NB4 (cell line): Measurements from ENCODE around the gene ITGB4.

Source experiments
- DNase-seq: peaks from one replicate; pipeline ENCODE4 v3.0.0; 2010; ENCODE audit warnings: low read depth
- H3K4me3 ChIP-seq: one replicate; pipeline ENCODE4 v1.5.1; 2011; ENCODE audit warnings: mild to moderate bottlenecking, low read depth, low read length, moderate library complexity
- MYC ChIP-seq: IDR thresholded peaks from 2 replicates; pipeline ENCODE4 v1.6.1; 2011; ENCODE audit warnings: low read depth, low read length
- POLR2A ChIP-seq: IDR thresholded peaks from 2 replicates; pipeline ENCODE4 v1.6.1; 2011; ENCODE audit warnings: mild to moderate bottlenecking; ENCODE audit not compliant: insufficient read length; ENCODE audit errors: extremely low read depth
- TF ChIP-seq, protein P1 (sequence below): IDR thresholded peaks from one replicate; pipeline ENCODE4 v1.5.1; 2012; ENCODE audit warnings: low read depth, low read length
- TF ChIP-seq, protein P2 (sequence below): IDR thresholded peaks from 2 replicates; pipeline ENCODE4 v1.6.1; 2011; ENCODE audit warnings: low read depth, low read length

The ITGB4 gene

DNA sequence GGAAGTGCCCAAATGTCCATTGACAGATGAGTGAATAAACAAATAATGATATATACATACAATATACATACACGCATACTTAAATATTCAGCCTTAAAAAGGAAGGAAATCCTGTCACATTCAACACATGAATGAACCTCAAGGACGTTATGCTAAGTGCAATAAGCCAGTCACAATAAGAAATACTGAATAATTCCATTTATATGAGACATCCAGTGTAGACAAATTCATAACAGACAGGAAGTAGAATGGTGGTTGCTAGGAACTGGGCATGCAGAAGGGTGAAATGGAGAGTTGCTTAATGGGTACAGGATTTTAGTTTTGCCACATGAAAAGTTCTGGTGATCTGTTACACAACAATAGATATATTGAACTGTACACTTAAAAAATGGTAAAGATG, 8.8 kb upstream of the ITGB4 start:
- peak; percentile 28 for DNase-seq
- no peak for TF ChIP-seq MYC
- no peak overlapping the region for H3K4me3 ChIP-seq

DNA sequence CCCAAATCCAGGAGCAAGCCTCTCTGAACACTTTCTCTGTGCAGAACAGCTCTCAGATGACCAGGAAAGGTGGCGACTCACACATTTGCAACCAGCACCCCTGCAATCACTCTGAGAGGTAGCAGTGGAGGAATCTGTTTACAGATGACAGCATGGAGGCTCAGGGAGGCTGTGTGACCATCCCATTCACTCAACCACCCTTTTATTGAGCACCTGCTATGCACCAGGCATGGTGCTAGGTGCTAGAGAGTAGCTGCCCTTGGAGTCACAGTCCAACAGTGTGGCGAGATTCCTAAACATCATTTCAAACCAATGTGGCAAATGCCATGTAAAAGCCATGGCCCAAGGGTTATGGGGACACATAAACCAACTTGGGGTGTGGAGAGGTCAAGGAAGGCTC, 1.5 kb upstream of the ITGB4 start:
- TF ChIP-seq, protein P1, sequence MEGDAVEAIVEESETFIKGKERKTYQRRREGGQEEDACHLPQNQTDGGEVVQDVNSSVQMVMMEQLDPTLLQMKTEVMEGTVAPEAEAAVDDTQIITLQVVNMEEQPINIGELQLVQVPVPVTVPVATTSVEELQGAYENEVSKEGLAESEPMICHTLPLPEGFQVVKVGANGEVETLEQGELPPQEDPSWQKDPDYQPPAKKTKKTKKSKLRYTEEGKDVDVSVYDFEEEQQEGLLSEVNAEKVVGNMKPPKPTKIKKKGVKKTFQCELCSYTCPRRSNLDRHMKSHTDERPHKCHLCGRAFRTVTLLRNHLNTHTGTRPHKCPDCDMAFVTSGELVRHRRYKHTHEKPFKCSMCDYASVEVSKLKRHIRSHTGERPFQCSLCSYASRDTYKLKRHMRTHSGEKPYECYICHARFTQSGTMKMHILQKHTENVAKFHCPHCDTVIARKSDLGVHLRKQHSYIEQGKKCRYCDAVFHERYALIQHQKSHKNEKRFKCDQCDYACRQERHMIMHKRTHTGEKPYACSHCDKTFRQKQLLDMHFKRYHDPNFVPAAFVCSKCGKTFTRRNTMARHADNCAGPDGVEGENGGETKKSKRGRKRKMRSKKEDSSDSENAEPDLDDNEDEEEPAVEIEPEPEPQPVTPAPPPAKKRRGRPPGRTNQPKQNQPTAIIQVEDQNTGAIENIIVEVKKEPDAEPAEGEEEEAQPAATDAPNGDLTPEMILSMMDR: no peak
- TF ChIP-seq, protein P2, sequence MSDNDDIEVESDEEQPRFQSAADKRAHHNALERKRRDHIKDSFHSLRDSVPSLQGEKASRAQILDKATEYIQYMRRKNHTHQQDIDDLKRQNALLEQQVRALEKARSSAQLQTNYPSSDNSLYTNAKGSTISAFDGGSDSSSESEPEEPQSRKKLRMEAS: no peak
- TF ChIP-seq MYC: no peak
- no peak for TF ChIP-seq POLR2A
- no peak for DNase-seq
- H3K4me3 ChIP-seq: no peak overlapping the region

DNA sequence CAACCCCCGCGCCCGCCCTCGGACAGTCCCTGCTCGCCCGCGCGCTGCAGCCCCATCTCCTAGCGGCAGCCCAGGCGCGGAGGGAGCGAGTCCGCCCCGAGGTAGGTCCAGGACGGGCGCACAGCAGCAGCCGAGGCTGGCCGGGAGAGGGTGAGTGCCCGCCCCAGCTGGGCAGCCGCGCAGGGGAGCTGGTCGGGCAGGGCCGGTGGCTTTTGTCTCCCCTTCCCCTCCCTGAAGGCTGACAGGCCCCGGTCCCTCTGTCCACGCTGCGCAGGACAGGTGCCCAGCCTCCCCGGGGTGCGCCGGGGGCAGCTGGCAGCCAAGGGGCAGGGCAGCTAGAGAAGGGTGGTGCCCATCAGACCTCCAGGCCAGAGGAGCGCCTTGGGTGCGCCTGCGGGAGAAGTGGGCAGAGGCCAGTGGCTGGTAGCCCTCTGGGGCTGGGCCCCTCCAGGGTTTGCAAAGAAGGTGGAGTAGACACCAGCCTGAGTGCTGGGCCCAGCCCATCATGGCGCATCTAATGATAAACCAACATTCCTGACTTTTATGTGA, 278 bp downstream of the ITGB4 start:
- no peak overlapping the region for H3K4me3 ChIP-seq
- DNase-seq: no peak
- TF ChIP-seq MYC (no peak), POLR2A (no peak)
- TF ChIP-seq, protein P2: no peak
- TF ChIP-seq, protein P1: no peak

DNA sequence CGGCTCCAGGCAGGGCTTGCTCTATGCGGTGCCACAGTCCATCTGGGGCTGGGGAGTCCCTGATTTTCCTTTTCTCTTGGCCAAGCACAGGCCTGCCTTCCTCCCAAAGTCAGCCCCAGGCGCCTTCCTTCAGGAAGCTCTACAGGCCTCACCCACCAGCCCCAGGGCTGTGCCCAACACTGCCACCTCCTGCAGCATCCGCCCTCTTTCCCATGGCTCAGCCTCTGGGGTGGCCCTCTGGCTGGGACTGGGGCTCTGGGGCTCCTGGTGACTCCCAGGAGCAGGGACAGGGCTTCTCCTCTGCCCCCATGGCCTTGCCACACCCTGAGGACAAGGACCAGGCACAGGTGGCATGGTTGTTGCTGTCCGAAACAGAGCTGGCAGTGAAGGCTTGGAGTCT, 817 bp downstream of the ITGB4 start:
- TF ChIP-seq, protein P1: no peak
- TF ChIP-seq, protein P2: no peak
- no peak for TF ChIP-seq MYC
- TF ChIP-seq POLR2A: no peak
- DNase-seq: no peak
- no peak overlapping the region for H3K4me3 ChIP-seq

DNA sequence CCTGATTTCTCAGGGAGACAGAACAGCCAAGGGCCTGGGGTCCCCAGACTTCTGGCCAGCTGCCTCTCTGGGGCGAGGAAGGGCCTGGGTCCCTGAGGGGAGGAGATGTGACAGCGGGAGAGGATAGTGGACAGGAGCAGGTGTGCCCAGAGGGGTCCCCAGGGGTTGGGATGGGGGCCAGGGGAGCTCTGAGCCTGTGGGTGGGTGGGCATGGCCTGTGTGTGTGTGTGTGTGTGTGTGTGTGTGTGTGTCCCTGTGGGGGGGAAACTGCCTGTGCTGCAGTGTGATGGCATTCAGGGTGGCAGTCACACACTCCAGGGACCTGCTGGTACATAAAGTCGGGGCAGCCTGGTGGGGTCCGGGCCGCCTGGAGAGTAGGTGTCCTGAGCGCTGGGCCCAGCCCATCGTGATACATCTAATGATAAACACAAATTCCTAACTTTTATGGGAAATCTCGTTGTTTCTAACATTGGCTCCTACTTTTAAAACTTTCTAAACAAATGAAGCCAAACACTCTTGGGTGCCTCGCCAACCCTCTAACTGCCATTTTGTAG, 1.4 kb downstream of the ITGB4 start:
- DNase-seq: no peak
- H3K4me3 ChIP-seq: no peak overlapping the region
- TF ChIP-seq, protein P1: no peak
- TF ChIP-seq MYC (no peak), POLR2A (no peak)
- TF ChIP-seq, protein P2: no peak

DNA sequence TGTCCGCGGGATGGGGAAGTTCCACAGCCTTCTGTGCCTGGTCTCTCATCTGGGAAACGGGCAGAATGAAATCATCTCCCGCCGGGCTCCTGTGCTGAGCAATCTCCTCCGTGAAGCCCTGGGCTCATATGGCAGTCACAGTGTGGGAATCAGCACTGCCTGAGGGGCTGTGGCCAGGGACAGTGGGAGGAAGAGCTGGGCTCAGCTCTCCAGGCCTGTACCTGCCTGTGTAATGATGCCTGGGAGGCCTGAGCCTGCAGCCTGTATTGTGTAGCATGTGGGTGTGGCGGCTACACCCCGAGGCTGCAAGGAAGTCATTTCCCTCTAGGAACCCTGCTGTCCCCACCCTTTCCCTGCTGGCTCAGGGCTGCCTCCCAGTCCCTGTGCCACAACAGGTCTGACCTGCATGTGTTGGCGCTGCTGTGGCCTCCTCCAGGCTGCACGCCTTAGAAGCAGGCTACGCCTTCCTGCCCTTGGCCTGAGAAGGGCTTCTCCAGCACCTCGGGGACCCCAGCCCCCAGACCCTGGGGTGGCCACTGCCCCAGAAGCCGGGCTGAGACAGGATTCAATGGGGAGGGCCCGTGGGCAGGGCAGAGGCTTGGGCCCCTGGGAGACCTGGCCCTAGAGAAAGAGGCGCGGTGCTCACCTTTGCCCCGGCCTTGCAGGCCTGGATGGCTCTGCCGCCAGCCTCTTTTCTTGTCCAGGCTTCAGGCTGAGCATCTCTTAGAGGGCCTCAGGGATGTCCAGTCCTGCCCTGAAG, 2.1 kb downstream of the ITGB4 start:
- no peak for DNase-seq
- no peak overlapping the region for H3K4me3 ChIP-seq
- TF ChIP-seq, protein P1: no peak
- TF ChIP-seq, protein P2: no peak
- no peak for TF ChIP-seq MYC
